Central memory CD8-positive, alpha-beta T cell (primary cell): Measurements from ENCODE around the gene TULP4.

Source experiments
- ATAC-seq: fragments of 150-1000 bp; cut with Tn5 transposase; replicated peaks from 2 replicates; pipeline ENCODE4 v1.10.0; 2022; ENCODE audit warnings: mild to moderate bottlenecking, moderate FRiP score, moderate number of reproducible peaks; ENCODE audit not compliant: poor library complexity, severe bottlenecking; ENCODE audit errors: extremely low read depth
- DNase-seq, 2 donors: peaks; one replicate each; pipeline ENCODE4 v3.0.0; 2021; ENCODE audit warnings: low spot score in 2 of 2
- H3K27ac Mint-ChIP-seq: one replicate; pipeline ENCODE4 v1.8.0; 2022; ENCODE audit warnings: low read depth, mild to moderate bottlenecking, moderate library complexity, mixed read lengths
- H3K27me3 Mint-ChIP-seq: one replicate; pipeline ENCODE4 v1.8.0; 2022; ENCODE audit warnings: mixed read lengths
- H3K36me3 Mint-ChIP-seq: one replicate; pipeline ENCODE4 v1.8.0; 2022; ENCODE audit warnings: mild to moderate bottlenecking, moderate library complexity, mixed read lengths; ENCODE audit not compliant: insufficient read depth
- H3K4me1 Mint-ChIP-seq: one replicate; pipeline ENCODE4 v1.8.0; 2022; ENCODE audit warnings: mixed read lengths
- H3K4me3 Mint-ChIP-seq: one replicate; pipeline ENCODE4 v1.8.0; 2022; ENCODE audit warnings: mild to moderate bottlenecking, moderate library complexity, mixed read lengths
- H3K9me3 Mint-ChIP-seq: one replicate; pipeline ENCODE4 v1.8.0; 2022; ENCODE audit warnings: mixed read lengths

TULP4 gene

GRCh38 chr6:158438226-158438625 is 126.0 kb downstream of the TULP4 start:
- no peaks in the 10 kb centered on the region for H3K27me3 Mint-ChIP-seq
- H3K4me1 Mint-ChIP-seq, result no peaks in the 10 kb centered on the region
- peaks cover 2% of the 10 kb centered on the region for H3K36me3 Mint-ChIP-seq
- H3K9me3 Mint-ChIP-seq, result no peaks in the 10 kb centered on the region
- no peak for DNase-seq
- ATAC-seq, result no peak
- H3K4me3 Mint-ChIP-seq, result no peak overlapping the region
- H3K27ac Mint-ChIP-seq, result no peak overlapping the region

- H3K4me3 Mint-ChIP-seq, result no peak overlapping the region
- DNase-seq (no peak), ATAC-seq (no peak)
- no peaks in the 10 kb centered on the region for H3K27me3 Mint-ChIP-seq
- no peak overlapping the region for H3K27ac Mint-ChIP-seq
- no peaks in the 10 kb centered on the region for H3K4me1 Mint-ChIP-seq
- H3K36me3 Mint-ChIP-seq, result peaks cover 2% of the 10 kb centered on the region
- H3K9me3 Mint-ChIP-seq, result no peaks in the 10 kb centered on the region
Observed at GRCh38 chr6:158439255-158439654, 127.0 kb downstream of the TULP4 start.

GRCh38 chr6:158441716-158442215 is 129.5 kb downstream of the TULP4 start:
- Mint-ChIP-seq H3K36me3 (peaks cover 3% of the 10 kb centered on the region), H3K27me3 (no peaks in the 10 kb centered on the region), H3K4me3 (no peak overlapping the region), H3K4me1 (no peaks in the 10 kb centered on the region), H3K27ac (no peak overlapping the region), H3K9me3 (no peaks in the 10 kb centered on the region)
- DNase-seq (no peak), ATAC-seq (no peak)

- no peaks in the 10 kb centered on the region for H3K4me1 Mint-ChIP-seq
- no peaks in the 10 kb centered on the region for H3K9me3 Mint-ChIP-seq
- no peaks in the 10 kb centered on the region for H3K27me3 Mint-ChIP-seq
- no peak overlapping the region for H3K27ac Mint-ChIP-seq
- no peak for ATAC-seq
- H3K4me3 Mint-ChIP-seq, result no peak overlapping the region
- no peak for DNase-seq
- H3K36me3 Mint-ChIP-seq, result peaks cover 4% of the 10 kb centered on the region
Observed at GRCh38 chr6:158442306-158442705, 130.0 kb downstream of the TULP4 start.

- Mint-ChIP-seq H3K9me3 (no peaks in the 10 kb centered on the region), H3K36me3 (peaks cover 4% of the 10 kb centered on the region), H3K4me3 (no peak overlapping the region), H3K27ac (no peak overlapping the region), H3K4me1 (no peaks in the 10 kb centered on the region), H3K27me3 (no peaks in the 10 kb centered on the region)
- no peak for ATAC-seq
- no peak for DNase-seq
Observed at GRCh38 chr6:158445426-158446085, 133.3 kb downstream of the TULP4 start.

GRCh38 chr6:158448856-158449255 is 136.6 kb downstream of the TULP4 start:
- ATAC-seq (no peak), DNase-seq (no peak)
- Mint-ChIP-seq H3K36me3 (peaks cover 10% of the 10 kb centered on the region), H3K27ac (no peak overlapping the region), H3K4me1 (no peaks in the 10 kb centered on the region), H3K27me3 (no peaks in the 10 kb centered on the region), H3K9me3 (no peaks in the 10 kb centered on the region), H3K4me3 (no peak overlapping the region)

GRCh38 chr6:158452191-158452590 is 139.9 kb downstream of the TULP4 start:
- H3K27ac Mint-ChIP-seq, result no peak overlapping the region
- H3K4me3 Mint-ChIP-seq, result no peak overlapping the region
- ATAC-seq (no peak), DNase-seq (no peak)
- H3K9me3 Mint-ChIP-seq, result no peaks in the 10 kb centered on the region
- no peaks in the 10 kb centered on the region for H3K4me1 Mint-ChIP-seq
- H3K36me3 Mint-ChIP-seq, result peaks cover 18% of the 10 kb centered on the region
- H3K27me3 Mint-ChIP-seq, result no peaks in the 10 kb centered on the region

- ATAC-seq (no peak), DNase-seq (no peak)
- Mint-ChIP-seq H3K4me3 (no peak overlapping the region), H3K4me1 (no peaks in the 10 kb centered on the region), H3K27me3 (no peaks in the 10 kb centered on the region), H3K27ac (no peak overlapping the region), H3K9me3 (no peaks in the 10 kb centered on the region), H3K36me3 (peaks cover 31% of the 10 kb centered on the region)
Observed at GRCh38 chr6:158457131-158457530, 144.9 kb downstream of the TULP4 start.

GRCh38 chr6:158457616-158458278 is 145.5 kb downstream of the TULP4 start:
- Mint-ChIP-seq H3K9me3 (no peaks in the 10 kb centered on the region), H3K4me1 (no peaks in the 10 kb centered on the region), H3K4me3 (no peak overlapping the region), H3K27me3 (no peaks in the 10 kb centered on the region), H3K36me3 (peaks cover 33% of the 10 kb centered on the region), H3K27ac (no peak overlapping the region)
- DNase-seq, result no peak
- no peak for ATAC-seq

GRCh38 chr6:158459726-158460125 is 147.5 kb downstream of the TULP4 start:
- no peak overlapping the region for H3K4me3 Mint-ChIP-seq
- DNase-seq, result no peak
- ATAC-seq, result no peak
- H3K27me3 Mint-ChIP-seq, result no peaks in the 10 kb centered on the region
- no peaks in the 10 kb centered on the region for H3K9me3 Mint-ChIP-seq
- no peak overlapping the region for H3K27ac Mint-ChIP-seq
- H3K4me1 Mint-ChIP-seq, result no peaks in the 10 kb centered on the region
- peaks cover 37% of the 10 kb centered on the region for H3K36me3 Mint-ChIP-seq

GRCh38 chr6:158460602-158461169 is 148.4 kb downstream of the TULP4 start:
- Mint-ChIP-seq H3K27me3 (no peaks in the 10 kb centered on the region), H3K27ac (no peak overlapping the region), H3K36me3 (peaks cover 35% of the 10 kb centered on the region), H3K9me3 (no peaks in the 10 kb centered on the region), H3K4me3 (no peak overlapping the region), H3K4me1 (no peaks in the 10 kb centered on the region)
- ATAC-seq (no peak), DNase-seq (no peak)

- no peak for DNase-seq
- Mint-ChIP-seq H3K9me3 (no peaks in the 10 kb centered on the region), H3K27me3 (no peaks in the 10 kb centered on the region), H3K4me3 (no peak overlapping the region), H3K27ac (no peak overlapping the region), H3K36me3 (peaks cover 26% of the 10 kb centered on the region), H3K4me1 (no peaks in the 10 kb centered on the region)
- ATAC-seq, result no peak
Observed at GRCh38 chr6:158461954-158462353, 149.7 kb downstream of the TULP4 start.

GRCh38 chr6:158464483-158464882 is 152.2 kb downstream of the TULP4 start:
- Mint-ChIP-seq H3K36me3 (peaks cover 28% of the 10 kb centered on the region), H3K4me1 (no peaks in the 10 kb centered on the region), H3K27ac (no peak overlapping the region), H3K4me3 (no peak overlapping the region), H3K9me3 (no peaks in the 10 kb centered on the region), H3K27me3 (no peaks in the 10 kb centered on the region)
- DNase-seq (no peak), ATAC-seq (no peak)
